Central memory CD4-positive, alpha-beta T cell (primary cell): ENCODE results near the gene GBF1.
"Not testable (repeated sequence)": the region's sequence is repeated elsewhere in the genome, so short reads cannot be mapped to it uniquely, and the experiment has no call there.

Experiments
- DNase-seq: peaks from one replicate; pipeline ENCODE4 v3.0.0; 2022
- total RNA-seq, 3 experiments: gene quantifications; one replicate each; lab custom pipeline; 2026; lab: John Stamatoyannopoulos, UW

The GBF1 gene, protein sequence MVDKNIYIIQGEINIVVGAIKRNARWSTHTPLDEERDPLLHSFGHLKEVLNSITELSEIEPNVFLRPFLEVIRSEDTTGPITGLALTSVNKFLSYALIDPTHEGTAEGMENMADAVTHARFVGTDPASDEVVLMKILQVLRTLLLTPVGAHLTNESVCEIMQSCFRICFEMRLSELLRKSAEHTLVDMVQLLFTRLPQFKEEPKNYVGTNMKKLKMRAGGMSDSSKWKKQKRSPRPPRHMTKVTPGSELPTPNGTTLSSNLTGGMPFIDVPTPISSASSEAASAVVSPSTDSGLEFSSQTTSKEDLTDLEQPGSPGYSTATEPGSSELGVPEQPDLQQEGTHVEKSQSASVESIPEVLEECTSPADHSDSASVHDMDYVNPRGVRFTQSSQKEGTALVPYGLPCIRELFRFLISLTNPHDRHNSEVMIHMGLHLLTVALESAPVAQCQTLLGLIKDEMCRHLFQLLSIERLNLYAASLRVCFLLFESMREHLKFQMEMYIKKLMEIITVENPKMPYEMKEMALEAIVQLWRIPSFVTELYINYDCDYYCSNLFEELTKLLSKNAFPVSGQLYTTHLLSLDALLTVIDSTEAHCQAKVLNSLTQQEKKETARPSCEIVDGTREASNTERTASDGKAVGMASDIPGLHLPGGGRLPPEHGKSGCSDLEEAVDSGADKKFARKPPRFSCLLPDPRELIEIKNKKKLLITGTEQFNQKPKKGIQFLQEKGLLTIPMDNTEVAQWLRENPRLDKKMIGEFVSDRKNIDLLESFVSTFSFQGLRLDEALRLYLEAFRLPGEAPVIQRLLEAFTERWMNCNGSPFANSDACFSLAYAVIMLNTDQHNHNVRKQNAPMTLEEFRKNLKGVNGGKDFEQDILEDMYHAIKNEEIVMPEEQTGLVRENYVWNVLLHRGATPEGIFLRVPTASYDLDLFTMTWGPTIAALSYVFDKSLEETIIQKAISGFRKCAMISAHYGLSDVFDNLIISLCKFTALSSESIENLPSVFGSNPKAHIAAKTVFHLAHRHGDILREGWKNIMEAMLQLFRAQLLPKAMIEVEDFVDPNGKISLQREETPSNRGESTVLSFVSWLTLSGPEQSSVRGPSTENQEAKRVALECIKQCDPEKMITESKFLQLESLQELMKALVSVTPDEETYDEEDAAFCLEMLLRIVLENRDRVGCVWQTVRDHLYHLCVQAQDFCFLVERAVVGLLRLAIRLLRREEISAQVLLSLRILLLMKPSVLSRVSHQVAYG (N-terminal part only)
- total RNA-seq, result 108 to 214 (median 121) reads per million in 3 experiments

DNA sequence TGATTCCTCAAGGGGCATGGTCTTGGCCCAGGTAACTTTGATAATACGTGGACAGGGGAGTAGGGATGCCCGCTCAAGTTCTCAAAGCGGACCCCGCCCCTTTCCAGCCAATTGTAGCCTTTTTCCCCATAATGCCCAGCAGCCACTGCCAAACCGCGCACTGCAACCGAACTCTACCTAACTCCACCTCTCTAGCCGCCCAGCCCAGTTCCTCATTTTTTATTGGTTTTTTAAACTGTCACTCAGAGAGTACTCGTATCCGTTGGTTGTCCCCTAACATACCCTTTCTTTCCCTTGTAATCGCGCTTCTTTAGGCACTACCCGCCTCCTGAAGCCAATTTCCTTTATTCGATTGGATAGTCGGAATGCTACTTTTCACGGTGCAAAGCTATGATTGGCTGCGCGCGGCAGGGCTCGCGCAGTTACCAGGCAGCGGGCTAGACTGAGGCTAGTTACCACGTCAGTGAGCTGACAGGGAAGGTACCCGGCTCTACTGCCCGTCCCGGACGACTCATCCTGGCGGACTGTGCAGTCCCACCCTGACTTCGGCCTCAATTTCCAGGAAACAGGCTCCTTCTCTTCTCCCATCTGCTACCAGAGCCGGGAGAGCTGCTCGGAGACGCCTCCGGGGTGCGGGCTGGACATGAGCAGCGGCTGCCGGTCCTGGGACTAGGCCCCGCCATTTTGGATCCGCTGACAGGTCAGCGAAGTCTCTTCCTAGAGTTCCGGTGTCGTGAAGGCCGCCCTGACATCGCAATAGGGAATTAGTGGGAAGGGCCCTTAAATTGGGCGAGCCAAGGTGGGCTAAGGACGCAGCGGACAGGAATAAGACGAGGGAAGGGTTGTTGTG lies at the start of gene GBF1:
Gene GBF1 (plus strand): TSS at position 451 of the 850 bp plus-strand sequence. CDS start 13,407 bp downstream, outside the sequence.
- peak; percentile 97 for DNase-seq

DNA sequence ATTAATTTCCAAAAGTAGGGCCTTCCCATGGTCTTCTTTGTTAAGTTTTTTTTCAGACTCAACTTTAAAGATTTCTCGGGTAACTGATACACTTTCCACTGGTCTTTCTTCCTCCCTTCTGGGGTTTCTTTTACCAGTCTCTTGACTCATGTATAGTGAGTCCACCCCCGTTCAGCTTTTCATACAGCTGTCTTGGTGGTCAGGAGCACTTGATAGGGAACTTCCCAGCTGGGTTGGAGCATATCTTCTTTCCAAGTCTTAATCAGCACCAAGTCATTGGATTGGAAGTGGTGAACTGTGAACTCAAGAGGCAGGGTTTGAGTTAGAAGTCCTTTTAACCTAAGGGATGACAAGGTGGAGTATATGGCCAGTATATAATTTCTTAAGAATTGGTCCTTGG lies 48.4 kb upstream of the GBF1 start:
- DNase-seq, result no peak

DNA sequence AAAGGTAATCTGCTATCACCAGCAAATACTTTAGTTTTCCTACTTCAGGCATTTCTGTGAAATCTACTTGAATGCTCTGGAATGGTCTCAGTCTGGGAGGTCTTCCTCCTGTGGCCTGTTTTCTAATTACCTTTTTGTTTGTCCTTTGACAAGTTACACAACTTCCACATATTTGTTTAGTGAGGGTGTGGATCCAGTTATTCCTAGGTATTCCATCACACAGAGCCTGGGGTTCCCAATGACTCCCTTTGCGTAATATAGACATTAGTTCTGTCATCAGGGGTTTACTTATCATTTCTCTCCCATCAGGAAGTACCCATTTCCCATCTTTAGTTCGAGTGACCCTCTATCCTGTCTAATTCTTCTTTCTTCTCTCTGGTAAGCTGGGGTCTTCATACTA lies 47.3 kb upstream of the GBF1 start:
- DNase-seq, result no peak

DNA sequence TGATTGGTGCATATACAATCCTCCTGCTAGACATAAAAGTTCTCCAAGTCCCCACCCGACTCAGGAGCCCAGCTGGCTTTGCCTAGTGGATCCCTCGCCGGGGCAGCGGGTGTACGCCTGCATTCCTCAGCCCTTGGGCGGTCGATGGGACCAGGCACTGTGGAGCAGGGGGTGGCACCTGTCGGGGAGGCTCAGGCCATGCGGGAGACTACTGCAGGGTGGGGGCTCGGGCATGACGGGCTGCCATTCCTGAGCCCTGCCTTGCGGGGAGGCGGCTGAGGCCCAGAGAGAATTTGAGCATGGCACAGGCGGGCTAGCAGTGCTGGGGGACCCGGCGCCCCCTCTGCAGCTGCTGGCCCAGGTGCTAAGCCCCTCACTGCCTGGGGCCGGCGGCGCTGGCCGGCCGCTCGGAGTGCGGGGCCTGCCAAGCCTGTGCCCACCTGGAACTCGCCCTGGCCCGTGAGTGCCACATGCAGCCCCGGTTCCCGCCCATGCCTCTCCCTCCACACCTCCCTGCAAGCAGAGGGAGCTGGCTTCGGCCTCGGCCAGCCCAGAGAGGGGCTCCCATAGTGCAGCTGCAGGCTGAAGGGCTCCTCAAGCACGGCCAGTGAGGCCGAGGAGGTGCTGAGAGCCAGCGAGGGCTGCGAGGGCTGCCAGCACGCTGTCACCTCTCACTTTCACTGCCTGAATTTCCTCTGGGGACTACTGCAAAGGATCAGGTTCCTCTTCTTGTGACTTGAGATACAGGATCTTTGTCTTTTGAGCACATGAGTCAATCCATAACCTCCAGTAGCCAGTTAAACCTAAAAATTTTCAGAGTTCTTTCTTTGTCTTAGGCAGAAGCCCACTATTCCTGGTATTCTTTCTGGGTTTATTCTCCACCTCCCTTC lies 44.3 kb upstream of the GBF1 start:
- no peak for DNase-seq

DNA sequence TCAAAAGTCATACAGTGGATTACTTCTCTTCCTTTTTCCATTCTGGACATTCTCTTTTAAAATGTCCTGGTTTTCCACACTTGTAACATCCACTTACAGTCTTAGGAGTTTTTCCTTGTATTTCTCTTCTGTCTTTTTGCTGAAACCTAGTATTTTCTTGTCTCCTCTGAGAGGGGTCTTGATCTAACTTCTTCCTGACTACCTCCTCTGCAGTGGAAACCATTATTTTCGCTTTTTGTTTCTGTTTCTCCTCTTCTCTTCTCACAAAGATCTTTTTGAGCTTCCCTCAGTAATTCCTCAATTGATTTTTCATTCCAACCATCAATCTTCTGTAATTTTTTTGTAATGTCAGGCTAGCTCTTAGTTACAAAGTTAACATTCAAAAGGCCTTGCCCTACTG lies 42.9 kb upstream of the GBF1 start:
- no peak for DNase-seq

DNA sequence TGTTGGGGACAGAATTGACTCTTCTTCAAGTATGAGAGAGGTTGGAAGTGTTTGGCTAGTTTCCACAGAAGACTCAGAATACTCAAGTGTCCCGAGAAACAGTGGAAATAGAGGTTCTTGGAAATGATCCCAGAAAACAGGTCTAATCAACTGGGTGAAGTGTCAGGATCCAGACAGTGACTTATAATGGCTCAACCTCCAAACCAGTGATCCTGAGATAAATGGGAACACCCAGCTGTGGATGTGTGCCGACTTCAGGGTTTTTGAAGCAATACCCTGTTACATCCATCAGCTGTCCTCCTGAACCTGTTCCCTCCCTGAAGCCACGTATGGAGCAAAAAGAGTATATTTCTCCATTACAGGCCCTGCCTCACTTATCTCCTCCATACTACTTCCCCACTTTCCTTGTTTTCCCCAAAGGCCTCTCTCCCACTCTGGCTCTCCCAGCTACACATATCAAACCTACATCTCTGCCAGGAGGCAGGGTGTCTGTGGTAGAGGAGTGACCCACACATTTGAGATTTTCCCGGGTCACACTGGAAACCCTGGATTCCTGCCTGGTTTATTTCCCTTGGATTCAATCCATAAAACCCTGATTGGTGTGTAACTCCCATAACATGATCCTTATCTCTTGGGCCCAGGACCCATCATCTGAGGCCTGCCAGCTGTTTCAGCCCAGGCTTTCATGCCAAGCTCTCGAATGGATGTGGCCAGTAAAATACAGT lies 36.9 kb upstream of the GBF1 start:
- no peak for DNase-seq

DNA sequence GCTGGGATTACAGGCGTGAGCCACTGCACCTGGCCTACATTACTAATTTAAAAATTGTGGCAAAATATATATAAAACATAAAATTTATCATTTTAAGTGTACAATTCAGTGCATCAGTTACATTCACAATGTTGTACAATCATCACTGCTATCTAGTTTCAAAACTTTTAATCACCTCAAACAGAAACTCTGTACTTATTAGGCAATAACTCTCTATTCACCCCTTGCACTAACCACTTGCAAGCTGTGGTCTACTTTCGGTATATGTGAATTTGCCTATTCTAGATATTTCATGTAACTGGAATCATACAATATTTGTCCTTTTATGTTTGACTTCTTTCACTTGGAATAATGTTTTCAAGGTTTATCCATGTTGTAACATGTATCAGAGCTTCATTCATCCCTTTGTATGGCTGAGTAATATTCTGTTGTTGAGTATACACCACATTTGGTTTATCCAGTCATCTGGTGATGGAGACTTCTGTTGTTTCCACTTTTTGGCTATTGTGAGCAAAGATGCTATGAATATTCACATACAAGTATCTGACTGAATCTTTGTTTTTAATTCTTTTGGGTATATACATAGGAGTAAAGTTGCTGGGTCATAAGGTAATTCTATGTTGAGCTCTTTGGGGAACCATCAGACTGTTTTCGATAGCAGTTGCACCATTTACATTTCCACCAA lies 33.6 kb upstream of the GBF1 start:
- no peak for DNase-seq

DNA sequence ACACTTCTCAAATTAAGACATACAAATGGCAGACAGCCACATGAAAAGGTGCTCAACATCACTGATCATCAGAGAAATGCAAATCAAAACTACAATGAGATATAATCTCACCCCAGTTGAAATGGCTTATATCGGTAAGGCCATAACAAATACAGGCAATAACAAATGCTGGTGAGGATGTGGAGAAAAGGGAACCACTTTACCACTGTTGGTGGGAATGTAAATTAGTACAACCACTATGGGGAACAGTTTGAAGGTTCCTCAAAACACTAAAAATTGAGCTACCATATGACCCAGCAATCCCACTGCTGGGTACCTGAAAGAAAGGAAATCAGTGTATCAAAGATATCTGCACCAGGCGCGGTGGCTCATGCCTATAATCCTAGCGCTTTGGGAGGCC lies 31.7 kb upstream of the GBF1 start:
- not testable (repeated sequence) for DNase-seq

DNA sequence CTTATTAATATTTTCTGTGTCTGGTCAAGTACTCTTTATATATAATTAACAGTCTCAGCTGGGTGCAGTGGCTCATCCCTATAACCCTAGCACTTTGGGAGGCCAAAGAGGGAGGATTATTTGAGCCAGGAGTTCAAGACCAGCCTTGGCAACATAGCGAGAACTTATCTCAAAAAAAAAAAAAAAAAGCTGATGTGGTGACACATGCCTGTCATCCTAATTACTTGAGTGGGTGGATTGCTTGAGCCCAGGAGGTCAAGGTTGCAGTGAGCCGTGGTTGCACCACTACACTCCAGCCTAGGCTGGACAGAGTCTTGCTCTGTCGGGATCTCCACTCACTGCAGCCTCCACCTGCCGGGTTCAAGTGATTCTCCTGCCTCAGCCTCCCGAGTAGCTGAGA lies 26.0 kb upstream of the GBF1 start:
- no peak for DNase-seq

DNA sequence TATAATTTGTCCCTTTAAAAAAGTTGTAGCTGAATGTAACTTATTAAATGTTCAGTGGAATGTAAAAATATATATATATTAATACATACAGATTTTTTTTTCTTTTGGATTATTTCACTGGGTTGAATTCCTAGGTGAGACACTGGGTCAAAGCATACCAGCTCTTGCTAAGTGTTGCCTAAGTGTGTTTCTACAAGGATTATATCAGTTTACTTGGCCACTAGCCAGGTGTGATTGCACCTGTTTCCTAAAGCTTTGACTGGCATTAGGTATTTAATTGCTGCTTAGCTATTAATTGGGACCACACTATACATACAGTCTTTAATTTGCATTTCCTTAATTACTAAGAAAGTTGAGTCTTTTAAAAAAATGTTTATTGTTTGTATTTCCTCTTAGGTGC lies 24.7 kb upstream of the GBF1 start:
- DNase-seq, result no peak

DNA sequence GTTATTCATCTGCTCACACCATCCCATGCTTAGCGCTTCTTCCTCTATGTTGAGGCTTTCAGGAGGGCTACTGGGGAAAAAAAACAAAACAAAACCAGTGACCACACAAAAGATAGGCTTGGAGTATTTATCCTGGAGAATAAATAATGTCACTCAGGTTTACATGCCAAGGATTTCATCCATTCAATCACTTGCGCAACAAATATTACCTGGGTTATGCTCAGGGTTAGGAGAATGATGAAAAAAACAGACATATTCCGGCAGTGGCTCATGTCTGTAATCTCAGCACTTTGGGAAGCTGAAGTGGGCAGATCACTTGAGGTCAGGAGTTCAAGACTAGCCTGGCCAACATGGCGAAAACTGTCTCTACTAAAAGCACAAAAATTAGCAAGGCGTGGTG lies 22.5 kb upstream of the GBF1 start:
- no peak for DNase-seq

DNA sequence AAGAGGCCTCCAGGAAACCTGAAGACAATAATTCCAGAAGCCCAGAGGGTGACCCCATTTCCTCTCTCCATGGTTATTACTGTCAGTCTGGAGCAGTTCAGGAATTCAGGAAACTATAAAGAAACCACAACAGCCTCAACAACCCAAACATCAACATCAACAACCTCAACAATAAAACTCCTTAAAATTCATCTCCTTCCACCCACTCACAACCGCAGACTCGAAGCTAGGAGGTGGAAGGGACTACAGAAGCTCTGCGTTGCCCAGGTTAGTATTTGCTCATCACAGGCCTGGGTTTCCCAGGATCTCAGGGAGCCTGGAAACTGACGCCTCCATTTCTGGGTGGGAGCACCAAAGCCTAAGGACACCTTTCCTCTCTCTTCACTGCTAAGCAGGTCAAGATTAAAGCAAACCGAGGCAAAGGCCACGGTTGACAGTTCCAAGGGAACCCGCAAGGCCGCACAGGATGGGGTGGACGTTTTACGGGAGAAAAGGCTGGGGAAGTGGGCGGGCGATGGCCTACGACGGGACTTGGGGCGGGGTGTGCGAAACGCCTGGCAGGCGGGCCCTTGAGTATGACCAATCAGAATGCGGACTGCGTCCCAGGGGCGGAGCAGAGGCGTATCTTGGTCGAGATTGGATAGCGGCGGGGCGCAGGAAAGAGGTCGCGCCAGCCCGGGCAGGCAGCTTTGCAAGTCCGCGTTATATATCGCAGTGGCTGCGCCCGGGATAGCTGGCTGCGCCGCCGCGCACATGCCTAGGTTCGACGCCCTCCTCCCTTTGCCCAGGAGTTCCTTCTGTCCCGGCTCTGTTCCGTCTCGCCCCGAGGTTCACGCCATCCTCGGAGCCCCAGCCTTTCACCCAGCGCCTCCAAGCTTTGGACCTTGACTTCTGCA lies 19.4 kb upstream of the GBF1 start, which contains the start of gene ELOVL3:
Gene ELOVL3 (plus strand): TSS at position 654 of the 896 bp plus-strand sequence. CDS start 250 bp downstream, outside the sequence.
- peak; percentile 82 for DNase-seq

DNA sequence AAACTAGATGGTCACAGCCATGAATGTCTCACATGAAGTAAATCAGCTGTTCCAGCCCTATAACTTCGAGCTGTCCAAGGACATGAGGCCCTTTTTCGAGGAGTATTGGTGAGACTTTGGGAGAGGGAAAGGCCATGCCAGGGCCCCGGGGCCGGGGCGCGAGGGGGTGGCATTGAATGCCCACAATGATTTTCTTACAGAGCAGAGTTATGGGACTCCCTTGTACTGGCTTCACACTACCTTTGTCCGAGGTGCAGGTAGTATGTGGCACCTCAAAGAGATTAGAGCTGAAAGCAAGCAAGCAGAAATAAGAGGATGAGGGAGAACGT lies 18.8 kb upstream of the GBF1 start:
- no peak for DNase-seq

DNA sequence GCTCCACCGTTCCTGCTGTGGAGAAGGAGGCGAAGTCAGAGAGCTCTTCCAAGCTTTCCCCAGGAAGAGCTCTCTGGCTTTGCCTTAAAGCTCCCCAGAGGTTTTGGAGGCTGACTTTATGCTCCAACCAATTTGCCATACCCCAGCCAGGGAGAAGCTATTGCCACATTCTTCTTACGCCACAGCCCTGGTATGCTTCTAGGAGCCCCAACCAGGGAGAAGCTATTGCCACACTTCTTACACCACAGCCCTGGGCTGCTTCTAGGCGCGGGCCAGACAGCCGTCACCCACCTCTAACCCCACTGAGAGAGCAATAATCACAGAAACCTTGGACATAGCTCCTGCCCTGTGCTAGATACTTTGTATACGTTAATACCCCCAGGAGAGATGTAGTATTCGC lies 18.3 kb upstream of the GBF1 start:
- no peak for DNase-seq

DNA sequence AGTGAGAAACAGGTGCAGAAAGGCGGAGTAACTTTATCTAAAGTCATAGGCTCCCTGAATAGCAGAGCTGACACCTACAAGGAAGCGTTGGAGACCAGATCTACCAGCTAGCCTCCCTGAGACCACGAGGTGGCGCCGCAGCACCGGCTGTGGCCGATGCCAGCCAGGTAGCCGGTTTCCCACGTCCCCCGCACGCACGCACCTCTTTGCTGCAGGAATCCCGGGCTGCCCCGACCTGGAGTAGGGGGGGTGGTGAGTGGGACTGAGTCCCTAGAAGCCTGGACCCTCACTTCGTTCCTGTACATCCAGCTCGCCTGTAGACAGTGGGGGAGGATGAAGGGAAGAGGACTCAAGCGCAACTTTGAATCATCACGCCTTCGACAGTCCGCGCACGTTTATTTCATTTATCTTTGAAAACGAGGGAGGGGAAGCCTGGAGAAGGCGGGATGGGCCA lies 15.5 kb upstream of the GBF1 start:
- DNase-seq, result peak; percentile 79

DNA sequence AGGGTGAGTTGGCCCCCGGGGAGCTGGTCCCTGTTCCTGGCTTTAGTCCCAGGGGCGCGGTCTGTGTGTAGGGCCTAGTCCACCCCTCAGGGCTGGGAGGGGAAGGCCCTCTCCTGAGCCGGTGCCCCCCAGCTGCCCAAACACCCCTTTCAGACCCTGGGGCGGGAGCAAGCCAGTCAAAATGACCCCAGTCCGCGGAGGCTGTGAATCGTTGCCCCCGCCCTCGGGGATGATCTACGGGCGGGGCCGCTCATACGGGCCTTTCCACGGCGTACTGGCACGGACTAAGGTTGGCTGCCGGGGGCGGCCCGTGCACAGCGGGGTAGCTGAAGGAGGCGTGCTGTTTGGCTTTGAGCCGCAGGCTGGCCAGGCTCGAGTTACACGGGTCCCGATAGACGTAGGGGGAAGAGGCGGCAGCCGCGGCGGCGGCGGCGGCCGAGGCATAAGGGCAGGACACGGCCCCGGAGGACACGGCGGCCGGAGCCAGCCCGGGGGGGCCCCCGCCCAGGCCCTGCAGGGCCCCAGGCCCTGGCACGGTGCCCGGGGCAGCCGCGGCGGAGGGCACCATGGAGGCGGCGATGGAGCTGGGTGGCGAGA lies 15.0 kb upstream of the GBF1 start:
- peak; percentile 18 for DNase-seq

DNA sequence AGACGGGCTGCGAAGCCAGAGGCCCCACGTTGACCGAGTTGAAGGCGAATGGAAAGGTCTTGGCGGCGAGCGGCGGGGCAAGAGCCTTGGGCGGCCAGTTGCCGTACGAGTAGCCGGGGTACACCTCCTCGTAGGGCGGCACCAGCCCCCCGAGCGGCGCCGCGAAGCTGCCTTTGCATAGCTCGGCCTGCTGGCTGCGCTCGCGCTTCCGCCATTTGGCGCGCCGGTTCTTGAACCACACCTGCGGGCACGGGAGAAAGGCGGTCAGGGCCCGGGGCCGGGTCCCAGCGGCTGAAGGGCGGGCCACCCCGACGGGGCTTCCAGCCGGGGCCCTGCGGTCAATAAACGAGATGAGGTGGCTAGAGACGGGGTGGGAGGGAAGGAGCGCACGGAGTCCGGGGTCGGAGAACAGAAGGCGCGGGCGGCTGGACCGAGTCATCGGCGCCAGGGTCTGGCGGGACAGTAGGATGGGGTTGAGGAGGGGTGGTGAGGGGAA lies 14.4 kb upstream of the GBF1 start:
- DNase-seq, result peak; percentile 48
